Left ventricle myocardium inferior (tissue), 1 donor: ENCODE data around the gene RERE. TPM values are rescaled to one million over a fixed set of nuclear protein-coding genes. Genes with fewer than 3 reads are reported as not detected.
"Not testable (repeated sequence)": the region's sequence is repeated elsewhere in the genome, so short reads cannot be mapped to it uniquely, and the experiment has no call there.

ENCODE experiments used
- DNase-seq: peaks from one replicate; pipeline ENCODE4 v3.0.0-alpha.2; 2020
- H3K27ac ChIP-seq: fragments of 200-600 bp; replicated peaks from 2 replicates; pipeline ENCODE4 v1.8.0; 2021
- H3K27me3 ChIP-seq: fragments of 200-600 bp; 2 replicates; pipeline ENCODE4 v1.8.0; 2021; ENCODE audit warnings: low read depth
- H3K36me3 ChIP-seq: fragments of 200-600 bp; 2 replicates; pipeline ENCODE4 v1.8.0; 2021
- H3K4me1 ChIP-seq: fragments of 200-600 bp; 2 replicates; pipeline ENCODE4 v1.8.0; 2021
- H3K4me3 ChIP-seq: fragments of 200-600 bp; 2 replicates; pipeline ENCODE4 v1.8.0; 2021; ENCODE audit warnings: mild to moderate bottlenecking, moderate library complexity
- H3K9me3 ChIP-seq: fragments of 200-600 bp; replicated peaks from 2 replicates; pipeline ENCODE4 v1.8.0; 2021
- intact Hi-C: fragments of 100-400 bp; cut with micrococcal nuclease; formaldehyde crosslinking; loops from one replicate; pipeline ENCODE4 v1.11.0; 2022
- total RNA-seq: library from RNA; stranded (reverse); fragmentation: NEBNext Ultra II Directional; extraction: Animal tissue kit (Norgen Biotek cat#: 25700); gene quantifications from one replicate; pipeline ENCODE4 v1.2.1, GENCODE V29; 2021
- TF ChIP-seq, protein P1 (sequence below): fragments of 200-600 bp; IDR thresholded peaks from 2 replicates; pipeline ENCODE4 v1.8.0; 2021; ENCODE audit warnings: antibody characterized with exemption, mild to moderate bottlenecking, borderline replicate concordance
- donor health status: DM: no; HTN: yes; CAD: no; lungs with severe emphysema.

The RERE gene
- total RNA-seq, 1 donor from 2014 or later = 141 TPM

- no peak for DNase-seq
- intact Hi-C loops = no loop called here
These were observed 5.2 kb upstream of the RERE start for GRCh38 chr1:8822373-8823294.

DNA sequence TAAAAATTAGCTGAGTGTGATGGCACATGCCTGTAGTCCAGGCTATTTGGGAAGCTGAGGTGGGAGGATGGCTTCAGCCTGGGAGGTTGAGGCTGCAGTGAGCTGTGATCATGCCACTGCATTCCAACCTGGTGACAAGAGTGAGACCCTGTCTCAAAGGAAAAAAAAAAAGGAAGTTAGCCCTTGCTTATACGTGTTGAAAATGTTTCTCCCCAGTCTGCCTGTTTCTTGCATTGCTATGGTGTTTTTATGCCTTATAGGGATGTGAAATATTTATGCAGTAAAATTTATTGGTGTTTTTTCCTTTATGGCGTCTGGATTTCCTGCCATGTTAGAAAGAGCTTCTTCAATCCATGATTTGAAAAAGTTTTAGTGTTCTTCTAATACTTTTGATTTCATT is 3.6 kb upstream of the RERE start:
- Histone ChIP-seq H3K27me3 (no peaks in the 10 kb centered on the region), H3K4me1 (peaks cover 48% of the 10 kb centered on the region), H3K4me3 (no peak overlapping the region), H3K36me3 (no peaks in the 10 kb centered on the region), H3K27ac (no peak overlapping the region), H3K9me3 (no peaks in the 10 kb centered on the region)
- TF ChIP-seq, protein P1, sequence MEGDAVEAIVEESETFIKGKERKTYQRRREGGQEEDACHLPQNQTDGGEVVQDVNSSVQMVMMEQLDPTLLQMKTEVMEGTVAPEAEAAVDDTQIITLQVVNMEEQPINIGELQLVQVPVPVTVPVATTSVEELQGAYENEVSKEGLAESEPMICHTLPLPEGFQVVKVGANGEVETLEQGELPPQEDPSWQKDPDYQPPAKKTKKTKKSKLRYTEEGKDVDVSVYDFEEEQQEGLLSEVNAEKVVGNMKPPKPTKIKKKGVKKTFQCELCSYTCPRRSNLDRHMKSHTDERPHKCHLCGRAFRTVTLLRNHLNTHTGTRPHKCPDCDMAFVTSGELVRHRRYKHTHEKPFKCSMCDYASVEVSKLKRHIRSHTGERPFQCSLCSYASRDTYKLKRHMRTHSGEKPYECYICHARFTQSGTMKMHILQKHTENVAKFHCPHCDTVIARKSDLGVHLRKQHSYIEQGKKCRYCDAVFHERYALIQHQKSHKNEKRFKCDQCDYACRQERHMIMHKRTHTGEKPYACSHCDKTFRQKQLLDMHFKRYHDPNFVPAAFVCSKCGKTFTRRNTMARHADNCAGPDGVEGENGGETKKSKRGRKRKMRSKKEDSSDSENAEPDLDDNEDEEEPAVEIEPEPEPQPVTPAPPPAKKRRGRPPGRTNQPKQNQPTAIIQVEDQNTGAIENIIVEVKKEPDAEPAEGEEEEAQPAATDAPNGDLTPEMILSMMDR = no peak
- DNase-seq = no peak
- intact Hi-C loops = no loop called here

More at GRCh38 chr1:8822373-8823294, 5.2 kb upstream of the RERE start:
- no peaks in the 10 kb centered on the region for H3K36me3 ChIP-seq
- H3K4me3 ChIP-seq = peak overlapping the region; percentile 17
- no peaks in the 10 kb centered on the region for H3K27me3 ChIP-seq
- peak overlapping the region; percentile 79 for H3K27ac ChIP-seq
- peaks cover 35% of the 10 kb centered on the region for H3K4me1 ChIP-seq
- TF ChIP-seq, protein P1 = no peak
- H3K9me3 ChIP-seq = no peaks in the 10 kb centered on the region

- H3K36me3 ChIP-seq, H3K9me3 ChIP-seq, intact Hi-C loops, H3K27me3 ChIP-seq, DNase-seq: not testable (repeated sequence)
- H3K4me1 ChIP-seq = peaks cover 68% of the 10 kb centered on the region
- H3K27ac ChIP-seq = peak overlapping the region; percentile 98
- peak overlapping the region; percentile 96 for H3K4me3 ChIP-seq
These were observed 1.3 kb upstream of the RERE start for GRCh38 chr1:8818789-8819188.

- H3K27ac ChIP-seq = peak overlapping the region; percentile 98
- intact Hi-C loops = no loop called here
- peaks cover 68% of the 10 kb centered on the region for H3K4me1 ChIP-seq
- H3K27me3 ChIP-seq = no peaks in the 10 kb centered on the region
- H3K9me3 ChIP-seq = no peaks in the 10 kb centered on the region
- peak overlapping the region; percentile 96 for H3K4me3 ChIP-seq
- TF ChIP-seq, protein P1 = no peak
- no peaks in the 10 kb centered on the region for H3K36me3 ChIP-seq
- DNase-seq = no peak
These were observed 910 bp upstream of the RERE start for GRCh38 chr1:8818325-8818775.

DNA sequence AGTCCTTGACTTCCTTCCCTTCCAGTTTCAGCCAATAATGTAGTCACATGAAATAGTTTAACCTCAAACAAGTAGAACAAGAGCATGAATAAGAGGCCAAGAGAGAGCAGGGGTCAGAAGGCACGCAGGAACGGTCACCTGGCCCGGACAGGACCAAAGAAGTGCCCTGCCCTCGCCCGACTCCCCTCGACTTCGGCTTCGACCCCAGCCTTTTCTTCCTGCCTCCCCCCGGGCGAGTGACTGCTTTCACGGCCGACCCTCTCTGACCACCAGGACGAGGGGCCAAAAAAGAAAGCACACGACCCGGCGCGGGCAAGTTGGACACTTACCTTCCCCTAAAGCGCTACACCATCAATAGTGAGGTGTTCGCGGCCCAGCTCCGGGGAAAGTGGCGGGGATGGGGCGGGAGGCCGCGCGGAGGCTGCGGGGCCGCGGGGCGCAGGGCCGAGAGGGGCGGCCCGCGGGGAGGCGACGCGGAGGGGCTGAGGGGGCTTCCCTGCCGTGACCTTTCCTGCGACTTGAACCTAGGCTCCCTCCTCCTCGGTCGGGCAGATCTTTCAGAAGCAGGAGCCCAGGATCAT is 519 bp downstream of the RERE start:
- peak overlapping the region; percentile 98 for H3K27ac ChIP-seq
- DNase-seq = peak; percentile 23
- H3K9me3 ChIP-seq = no peaks in the 10 kb centered on the region
- no peaks in the 10 kb centered on the region for H3K27me3 ChIP-seq
- intact Hi-C loops = no loop called here
- TF ChIP-seq, protein P1 = no peak
- peaks cover 65% of the 10 kb centered on the region for H3K4me1 ChIP-seq
- H3K36me3 ChIP-seq = no peaks in the 10 kb centered on the region
- peak overlapping the region; percentile 96 for H3K4me3 ChIP-seq

DNA sequence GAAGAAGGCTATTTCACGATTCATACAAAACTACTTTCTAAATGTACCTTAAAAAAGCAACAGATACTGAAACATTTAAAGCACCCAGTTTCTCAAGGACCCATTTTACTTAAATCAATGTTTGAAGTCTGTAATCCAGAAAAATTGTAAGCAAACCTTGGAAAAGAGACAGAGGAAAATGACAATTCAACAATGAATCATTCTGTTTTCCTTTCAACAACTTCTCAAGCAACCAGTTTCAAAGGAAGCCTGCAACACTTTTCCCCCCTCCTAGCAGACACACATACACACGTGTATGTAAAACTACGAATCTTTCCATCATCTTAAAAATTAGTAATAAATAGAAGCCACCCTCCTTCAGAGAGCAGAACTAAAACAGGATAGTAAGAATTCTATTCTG is 1.2 kb downstream of the RERE start:
- TF ChIP-seq, protein P1 = no peak
- Histone ChIP-seq H3K4me3 (peak overlapping the region; percentile 96), H3K27ac (peak overlapping the region; percentile 98), H3K4me1 (peaks cover 63% of the 10 kb centered on the region), H3K9me3 (no peaks in the 10 kb centered on the region), H3K27me3 (no peaks in the 10 kb centered on the region), H3K36me3 (no peaks in the 10 kb centered on the region)
- no peak for DNase-seq
- intact Hi-C loops = no loop called here
